Smooth muscle cell (in vitro differentiated cells): ENCODE data around the gene INPP4A. TPM values are rescaled to one million over a fixed set of nuclear protein-coding genes. Genes with fewer than 3 reads are reported as not detected.

Source experiments
- DNase-seq: peaks from one replicate; lab custom pipeline; 2025; ENCODE audit not compliant: unreplicated experiment; lab: John Stamatoyannopoulos, UW
- H2AFZ ChIP-seq: fragments of 200-600 bp; sonication (generic); 2 replicates; pipeline ENCODE4 v1.6.0; 2016; ENCODE audit warnings: antibody characterized with exemption, low read depth, mild to moderate bottlenecking
- H3F3A ChIP-seq: fragments of 200-600 bp; sonication (generic); 2 replicates; pipeline ENCODE4 v1.6.0; 2017; ENCODE audit warnings: antibody characterized with exemption, low read depth
- H3K27ac ChIP-seq: fragments of 200-600 bp; sonication (generic); 2 replicates; pipeline ENCODE4 v1.5.1; 2016; ENCODE audit warnings: low read depth, mild to moderate bottlenecking
- H3K27me3 ChIP-seq: fragments of 200-600 bp; sonication (generic); 2 replicates; pipeline ENCODE4 v1.6.1; 2016; ENCODE audit warnings: low read depth, mild to moderate bottlenecking
- H3K36me3 ChIP-seq: fragments of 200-600 bp; sonication (generic); 2 replicates; pipeline ENCODE4 v1.5.1; 2016; ENCODE audit warnings: low read depth
- H3K4me1 ChIP-seq: fragments of 200-600 bp; sonication (generic); 2 replicates; pipeline ENCODE4 v1.5.1; 2016; ENCODE audit warnings: low read depth
- H3K4me2 ChIP-seq: fragments of 200-600 bp; sonication (generic); 2 replicates; pipeline ENCODE4 v1.6.0; 2016; ENCODE audit warnings: mild to moderate bottlenecking
- H3K4me3 ChIP-seq: fragments of 200-600 bp; sonication (generic); 2 replicates; pipeline ENCODE4 v1.5.1; 2016; ENCODE audit warnings: mild to moderate bottlenecking
- H3K79me2 ChIP-seq: fragments of 200-600 bp; sonication (generic); 2 replicates; pipeline ENCODE4 v1.6.0; 2016; ENCODE audit warnings: low read depth, mild to moderate bottlenecking
- H3K9ac ChIP-seq: fragments of 200-600 bp; sonication (generic); 2 replicates; pipeline ENCODE4 v1.6.0; 2016; ENCODE audit warnings: low read depth
- H3K9me3 ChIP-seq: fragments of 200-600 bp; sonication (generic); replicated peaks from 2 replicates; pipeline ENCODE4 v1.5.1; 2016; ENCODE audit warnings: low read depth
- H4K20me1 ChIP-seq: fragments of 200-600 bp; sonication (generic); 2 replicates; pipeline ENCODE4 v1.6.0; 2016; ENCODE audit warnings: low read depth
- WGBS: methylation state at CpG from one replicate; pipeline ENCODE4 v1.1.7; 2016; ENCODE audit warnings: low lambda C conversion rate; 5-methylcytosine and 5-hydroxymethylcytosine counted together
- polyA plus RNA-seq: library from polyadenylated mRNA; unstranded; fragments of >200 nt; fragmentation: Nextera tagmentation; extraction: Ambion mirVana; gene quantifications from 2 replicates; pipeline ENCODE4 v1.2.1, GENCODE V29; 2016
- total RNA-seq: library from RNA; depleted of rRNA; stranded (reverse); fragments of >200 nt; gene quantifications from 2 replicates; pipeline ENCODE4 v1.2.3, GENCODE V29; 2014
- TF ChIP-seq, protein P1 (sequence below): fragments of 200-600 bp; sonication (generic); IDR thresholded peaks from 2 replicates; pipeline ENCODE4 v1.5.1; 2017; ENCODE audit warnings: borderline replicate concordance, mild to moderate bottlenecking, antibody characterized with exemption; ENCODE audit not compliant: insufficient read depth, poor library complexity, severe bottlenecking

Gene INPP4A
- total and polyA plus RNA-seq, 2 experiments from 2014 or later: 10.1 to 17.3 TPM

- H3K4me1 ChIP-seq: peaks cover 3% of the 10 kb centered on the region
- WGBS: 93% methylated on average over 5 of the region's 5 CpGs
- H3F3A ChIP-seq: peaks cover 8% of the 10 kb centered on the region
- H3K4me2 ChIP-seq: no peak overlapping the region
- no peaks in the 10 kb centered on the region for H3K27me3 ChIP-seq
- H3K9me3 ChIP-seq: no peaks in the 10 kb centered on the region
- H3K4me3 ChIP-seq: no peak overlapping the region
- DNase-seq: no peak
- H3K36me3 ChIP-seq: peaks cover 19% of the 10 kb centered on the region
- H2AFZ ChIP-seq: no peak overlapping the region
- H3K27ac ChIP-seq: no peak overlapping the region
- peaks cover 17% of the 10 kb centered on the region for H4K20me1 ChIP-seq
- peaks cover 12% of the 10 kb centered on the region for H3K79me2 ChIP-seq
- no peak overlapping the region for H3K9ac ChIP-seq
- TF ChIP-seq, protein P1, sequence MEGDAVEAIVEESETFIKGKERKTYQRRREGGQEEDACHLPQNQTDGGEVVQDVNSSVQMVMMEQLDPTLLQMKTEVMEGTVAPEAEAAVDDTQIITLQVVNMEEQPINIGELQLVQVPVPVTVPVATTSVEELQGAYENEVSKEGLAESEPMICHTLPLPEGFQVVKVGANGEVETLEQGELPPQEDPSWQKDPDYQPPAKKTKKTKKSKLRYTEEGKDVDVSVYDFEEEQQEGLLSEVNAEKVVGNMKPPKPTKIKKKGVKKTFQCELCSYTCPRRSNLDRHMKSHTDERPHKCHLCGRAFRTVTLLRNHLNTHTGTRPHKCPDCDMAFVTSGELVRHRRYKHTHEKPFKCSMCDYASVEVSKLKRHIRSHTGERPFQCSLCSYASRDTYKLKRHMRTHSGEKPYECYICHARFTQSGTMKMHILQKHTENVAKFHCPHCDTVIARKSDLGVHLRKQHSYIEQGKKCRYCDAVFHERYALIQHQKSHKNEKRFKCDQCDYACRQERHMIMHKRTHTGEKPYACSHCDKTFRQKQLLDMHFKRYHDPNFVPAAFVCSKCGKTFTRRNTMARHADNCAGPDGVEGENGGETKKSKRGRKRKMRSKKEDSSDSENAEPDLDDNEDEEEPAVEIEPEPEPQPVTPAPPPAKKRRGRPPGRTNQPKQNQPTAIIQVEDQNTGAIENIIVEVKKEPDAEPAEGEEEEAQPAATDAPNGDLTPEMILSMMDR: no peak
These were observed 170.8 kb downstream of the INPP4A start for GRCh38 chr2:98615481-98615880.

- Histone ChIP-seq H4K20me1 (peaks cover 17% of the 10 kb centered on the region), H3K79me2 (no peaks in the 10 kb centered on the region), H3K4me3 (no peak overlapping the region), H3K36me3 (peaks cover 19% of the 10 kb centered on the region), H3F3A (peaks cover 8% of the 10 kb centered on the region), H3K4me2 (no peak overlapping the region), H2AFZ (no peak overlapping the region), H3K4me1 (no peaks in the 10 kb centered on the region), H3K27ac (no peak overlapping the region), H3K9ac (no peak overlapping the region), H3K9me3 (no peaks in the 10 kb centered on the region), H3K27me3 (no peaks in the 10 kb centered on the region)
- 81% methylated on average over 5 of the region's 5 CpGs for WGBS
- TF ChIP-seq, protein P1: no peak
- no peak for DNase-seq
These were observed 172.5 kb downstream of the INPP4A start for GRCh38 chr2:98617149-98617548.

- H3K27me3 ChIP-seq: no peaks in the 10 kb centered on the region
- H3K4me3 ChIP-seq: no peak overlapping the region
- H3K27ac ChIP-seq: no peak overlapping the region
- no peak overlapping the region for H3K4me2 ChIP-seq
- no peaks in the 10 kb centered on the region for H3K4me1 ChIP-seq
- DNase-seq: no peak
- TF ChIP-seq, protein P1: no peak
- H3K36me3 ChIP-seq: no peaks in the 10 kb centered on the region
- no peaks in the 10 kb centered on the region for H3F3A ChIP-seq
- H4K20me1 ChIP-seq: no peaks in the 10 kb centered on the region
- H3K9me3 ChIP-seq: no peaks in the 10 kb centered on the region
- 92% methylated on average over 5 of the region's 5 CpGs for whole genome bisulfite sequencing
- no peak overlapping the region for H2AFZ ChIP-seq
- no peak overlapping the region for H3K9ac ChIP-seq
- no peaks in the 10 kb centered on the region for H3K79me2 ChIP-seq
These were observed 179.0 kb downstream of the INPP4A start for GRCh38 chr2:98623657-98624056.

- H2AFZ ChIP-seq: no peak overlapping the region
- H3K4me3 ChIP-seq: no peak overlapping the region
- TF ChIP-seq, protein P1: no peak
- H3K36me3 ChIP-seq: no peaks in the 10 kb centered on the region
- H3K4me1 ChIP-seq: no peaks in the 10 kb centered on the region
- 87% methylated on average over 3 of the region's 3 CpGs for WGBS
- H3K9ac ChIP-seq: no peak overlapping the region
- H4K20me1 ChIP-seq: no peaks in the 10 kb centered on the region
- H3K9me3 ChIP-seq: no peaks in the 10 kb centered on the region
- no peak overlapping the region for H3K4me2 ChIP-seq
- H3K79me2 ChIP-seq: no peaks in the 10 kb centered on the region
- no peaks in the 10 kb centered on the region for H3K27me3 ChIP-seq
- H3K27ac ChIP-seq: no peak overlapping the region
- H3F3A ChIP-seq: no peaks in the 10 kb centered on the region
- DNase-seq: no peak
These were observed 187.7 kb downstream of the INPP4A start for GRCh38 chr2:98632351-98632750.
